Measurements from ENCODE around the gene GRK3. TPM values are rescaled to one million over a fixed set of nuclear protein-coding genes. Genes with fewer than 3 reads are reported as not detected.

GRK3 gene
- total RNA-seq, 4 donors from 2014 or later: 0.64 to 5.3 (median 2.8) TPM

DNA sequence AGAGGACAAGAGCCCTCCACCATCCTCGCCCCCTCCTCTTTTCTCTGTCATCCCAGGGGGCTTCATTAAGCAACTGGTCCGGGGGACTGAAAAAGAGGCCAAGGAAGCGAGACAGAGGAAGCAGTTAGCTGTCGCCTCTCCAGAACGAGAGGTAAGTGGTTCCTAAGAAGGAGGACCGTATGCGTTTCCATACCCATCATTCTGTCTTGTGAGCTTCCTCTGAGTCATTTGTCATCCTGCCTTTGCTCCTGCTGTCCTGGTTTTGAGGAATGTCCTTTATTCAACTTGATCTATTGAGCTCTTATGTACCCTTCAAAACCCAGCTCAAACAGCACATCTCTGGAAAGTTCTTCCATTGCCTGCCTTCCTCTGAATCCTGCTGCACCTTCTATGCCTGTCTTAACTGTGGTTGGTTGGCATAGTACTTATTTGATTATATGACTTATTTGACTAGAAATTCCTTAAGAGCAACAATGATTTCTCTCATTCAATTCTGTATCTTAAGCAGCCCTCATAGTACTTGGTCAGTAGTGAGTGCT lies 198.8 kb downstream of the GRK3 start:
- peaks cover 0 to 8% (median 0%) of the 10 kb centered on the region in 4 donors for H3K27me3 ChIP-seq
- TF ChIP-seq, protein P1, sequence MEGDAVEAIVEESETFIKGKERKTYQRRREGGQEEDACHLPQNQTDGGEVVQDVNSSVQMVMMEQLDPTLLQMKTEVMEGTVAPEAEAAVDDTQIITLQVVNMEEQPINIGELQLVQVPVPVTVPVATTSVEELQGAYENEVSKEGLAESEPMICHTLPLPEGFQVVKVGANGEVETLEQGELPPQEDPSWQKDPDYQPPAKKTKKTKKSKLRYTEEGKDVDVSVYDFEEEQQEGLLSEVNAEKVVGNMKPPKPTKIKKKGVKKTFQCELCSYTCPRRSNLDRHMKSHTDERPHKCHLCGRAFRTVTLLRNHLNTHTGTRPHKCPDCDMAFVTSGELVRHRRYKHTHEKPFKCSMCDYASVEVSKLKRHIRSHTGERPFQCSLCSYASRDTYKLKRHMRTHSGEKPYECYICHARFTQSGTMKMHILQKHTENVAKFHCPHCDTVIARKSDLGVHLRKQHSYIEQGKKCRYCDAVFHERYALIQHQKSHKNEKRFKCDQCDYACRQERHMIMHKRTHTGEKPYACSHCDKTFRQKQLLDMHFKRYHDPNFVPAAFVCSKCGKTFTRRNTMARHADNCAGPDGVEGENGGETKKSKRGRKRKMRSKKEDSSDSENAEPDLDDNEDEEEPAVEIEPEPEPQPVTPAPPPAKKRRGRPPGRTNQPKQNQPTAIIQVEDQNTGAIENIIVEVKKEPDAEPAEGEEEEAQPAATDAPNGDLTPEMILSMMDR (IDR thresholded peaks at IDR 0.05): no peak
- TF ChIP-seq POLR2A (IDR thresholded peaks at IDR 0.05): no peak
- no peak overlapping the region for H3K4me3 ChIP-seq
- intact Hi-C loops (cut with DNase I): no loop called here
- 63 to 84% methylated on average over 5 of the region's 7 CpGs for WGBS, 2 donors
- H3K36me3 ChIP-seq: no peaks in the 10 kb centered on the region
- H3K4me1 ChIP-seq: no peaks in the 10 kb centered on the region
- no peak for DNase-seq
- H3K9me3 ChIP-seq: peaks cover 0 to 19% (median 11%) of the 10 kb centered on the region in 3 donors
- no peak overlapping the region for H3K27ac ChIP-seq

DNA sequence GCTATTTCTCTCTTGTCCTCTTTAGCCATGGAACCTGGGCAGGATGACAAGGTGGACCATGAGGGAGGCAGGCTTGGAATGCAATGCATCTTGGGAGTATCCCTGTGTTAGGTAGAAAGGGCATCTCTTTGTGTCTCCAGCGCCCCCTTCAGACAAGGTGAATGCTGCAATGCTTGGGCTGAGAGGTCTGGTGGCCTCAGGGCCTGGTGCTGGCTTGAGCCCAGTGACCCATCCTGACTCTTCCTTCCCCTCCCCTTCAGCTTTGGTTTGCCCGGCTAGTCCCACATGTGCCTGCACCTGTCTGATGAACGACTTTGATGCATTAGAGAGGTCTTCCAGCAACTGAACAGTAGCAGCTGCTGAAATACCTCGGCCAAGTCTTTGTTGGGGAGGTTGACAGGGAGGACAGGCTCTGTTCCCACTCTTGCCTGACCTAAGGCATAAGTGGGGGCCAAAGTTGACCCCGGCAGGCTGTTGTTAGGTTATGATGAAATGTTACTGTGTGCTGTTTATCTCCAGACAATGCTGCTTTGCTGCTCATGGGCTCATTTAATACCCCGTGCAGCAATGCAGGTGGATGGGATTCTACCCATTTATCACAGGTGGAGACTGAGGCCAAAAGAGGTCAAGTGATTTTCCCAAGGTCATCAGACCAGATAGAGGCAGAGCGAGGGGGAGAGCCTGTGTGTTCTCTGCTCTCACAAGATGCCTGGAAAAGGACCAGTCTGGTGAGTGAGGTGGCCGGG lies 200.0 kb downstream of the GRK3 start:
- Histone ChIP-seq H3K27me3 (peaks cover 0 to 8% (median 0%) of the 10 kb centered on the region in 4 donors), H3K36me3 (no peaks in the 10 kb centered on the region), H3K27ac (no peak overlapping the region), H3K9me3 (peaks cover 0 to 19% (median 11%) of the 10 kb centered on the region in 3 donors), H3K4me1 (no peaks in the 10 kb centered on the region), H3K4me3 (no peak overlapping the region)
- intact Hi-C loops (cut with DNase I): no loop called here
- whole genome bisulfite sequencing, 2 donors: 45 to 72% methylated on average over 3 to 4 of the region's 8 CpGs
- no peak for TF ChIP-seq POLR2A (IDR thresholded peaks at IDR 0.05)
- TF ChIP-seq, protein P1 (IDR thresholded peaks at IDR 0.05): no peak
- DNase-seq: no peak

DNA sequence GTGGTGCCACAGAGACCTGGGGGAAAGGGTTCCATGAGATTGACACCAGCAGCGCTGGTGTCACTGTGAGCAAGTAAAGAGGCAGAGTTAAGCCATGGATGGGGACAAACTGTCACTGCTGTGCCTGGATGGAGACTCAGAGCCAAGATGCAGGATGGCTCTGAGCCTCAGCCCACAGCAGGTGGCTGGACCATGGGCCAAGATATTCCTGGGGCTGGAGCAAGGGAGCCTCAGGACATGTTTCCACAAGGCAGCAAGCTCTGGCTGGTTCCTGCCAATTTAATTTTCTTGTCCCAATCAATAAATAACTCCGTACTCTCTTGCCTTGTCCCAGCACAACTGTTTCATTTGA lies 200.5 kb downstream of the GRK3 start:
- no peak overlapping the region for H3K27ac ChIP-seq
- H3K36me3 ChIP-seq: no peaks in the 10 kb centered on the region
- WGBS, 2 donors: 67 to 69% methylated on average over 1 of the region's 2 CpGs
- no peak overlapping the region for H3K4me3 ChIP-seq
- TF ChIP-seq POLR2A (IDR thresholded peaks at IDR 0.05): no peak
- TF ChIP-seq, protein P1 (IDR thresholded peaks at IDR 0.05): no peak
- intact Hi-C loops (cut with DNase I): no loop called here
- H3K9me3 ChIP-seq: peaks cover 0 to 19% (median 11%) of the 10 kb centered on the region in 3 donors
- H3K27me3 ChIP-seq: peaks cover 0 to 8% (median 0%) of the 10 kb centered on the region in 4 donors
- no peaks in the 10 kb centered on the region for H3K4me1 ChIP-seq
- no peak for DNase-seq

DNA sequence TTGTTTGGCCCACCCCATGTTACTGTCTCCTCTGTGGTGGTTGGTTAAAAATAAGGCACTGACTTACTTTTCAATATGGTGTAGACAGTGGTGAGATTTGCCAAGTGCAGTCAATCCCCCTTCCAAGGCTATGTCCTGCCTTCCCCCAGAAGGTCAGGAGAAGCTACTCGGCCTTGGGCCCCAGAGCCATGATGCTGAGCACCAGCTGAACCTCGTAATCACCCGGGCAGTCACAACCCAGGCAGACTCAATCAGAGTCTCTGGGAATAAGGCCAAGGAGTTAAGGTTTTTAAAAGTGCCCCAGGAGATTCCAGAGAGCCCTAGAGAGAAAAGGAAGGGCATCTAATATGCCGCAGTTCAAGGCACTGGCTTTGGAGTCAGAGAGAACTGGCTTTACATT lies 201.3 kb downstream of the GRK3 start:
- H3K4me3 ChIP-seq: no peak overlapping the region
- no peaks in the 10 kb centered on the region for H3K36me3 ChIP-seq
- DNase-seq: no peak
- no peaks in the 10 kb centered on the region for H3K4me1 ChIP-seq
- TF ChIP-seq, protein P1 (IDR thresholded peaks at IDR 0.05): no peak
- intact Hi-C loops (cut with DNase I): no loop called here
- H3K27me3 ChIP-seq: peaks cover 0 to 8% (median 0%) of the 10 kb centered on the region in 4 donors
- WGBS, 2 donors: 74 to 93% methylated on average over 1 to 4 of the region's 4 CpGs
- H3K9me3 ChIP-seq: peaks cover 0 to 19% (median 11%) of the 10 kb centered on the region in 3 donors
- H3K27ac ChIP-seq: no peak overlapping the region

DNA sequence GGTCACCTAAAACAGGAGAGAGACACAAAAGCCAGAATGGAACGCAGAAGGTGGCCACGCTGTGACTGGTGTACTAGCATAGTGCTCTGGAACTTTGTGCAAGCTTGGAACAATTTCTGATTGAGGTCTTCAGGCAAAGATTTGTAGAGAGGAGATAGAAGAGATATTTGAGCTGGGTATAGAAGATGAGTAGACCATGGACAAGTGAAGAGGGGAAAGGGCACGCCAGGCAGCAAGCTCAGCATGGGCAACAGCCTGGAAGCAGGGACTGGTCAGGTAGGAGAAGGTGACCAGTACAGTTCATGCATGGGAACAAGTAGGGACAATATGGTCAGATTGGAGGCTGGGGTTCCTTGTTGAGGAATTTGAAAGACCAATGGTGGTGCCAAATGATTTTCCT lies 201.9 kb downstream of the GRK3 start:
- Histone ChIP-seq H3K36me3 (no peaks in the 10 kb centered on the region), H3K27me3 (peaks cover 0 to 8% (median 0%) of the 10 kb centered on the region in 4 donors), H3K4me3 (no peak overlapping the region), H3K27ac (no peak overlapping the region), H3K4me1 (no peaks in the 10 kb centered on the region), H3K9me3 (peaks cover 0 to 19% (median 11%) of the 10 kb centered on the region in 3 donors)
- intact Hi-C loops (cut with DNase I): no loop called here
- no peak for DNase-seq
- TF ChIP-seq POLR2A (IDR thresholded peaks at IDR 0.05): no peak
- TF ChIP-seq, protein P1 (IDR thresholded peaks at IDR 0.05): no peak
- WGBS, 2 donors: 84 to 98% methylated on average over 3 of the region's 3 CpGs
